KG1 (cell line): ENCODE results near the gene RGS9.
A peak's percentile ranks its signal among the peaks of the same experiment; 100 is the strongest.
"Not testable (repeated sequence)": the region's sequence is repeated elsewhere in the genome, so short reads cannot be mapped to it uniquely, and the experiment has no call there.

Experiments used
- DNase-seq: peaks from one replicate; lab custom pipeline; 2025; lab: John Stamatoyannopoulos, UW

The RGS9 gene

GRCh38 chr17:65137021-65137939 is at the start of gene RGS9:
RGS9 (plus strand) TSS chr17:65137370; CDS start chr17:65137541, 171 bp downstream.
- peak; percentile 48 for DNase-seq

DNA sequence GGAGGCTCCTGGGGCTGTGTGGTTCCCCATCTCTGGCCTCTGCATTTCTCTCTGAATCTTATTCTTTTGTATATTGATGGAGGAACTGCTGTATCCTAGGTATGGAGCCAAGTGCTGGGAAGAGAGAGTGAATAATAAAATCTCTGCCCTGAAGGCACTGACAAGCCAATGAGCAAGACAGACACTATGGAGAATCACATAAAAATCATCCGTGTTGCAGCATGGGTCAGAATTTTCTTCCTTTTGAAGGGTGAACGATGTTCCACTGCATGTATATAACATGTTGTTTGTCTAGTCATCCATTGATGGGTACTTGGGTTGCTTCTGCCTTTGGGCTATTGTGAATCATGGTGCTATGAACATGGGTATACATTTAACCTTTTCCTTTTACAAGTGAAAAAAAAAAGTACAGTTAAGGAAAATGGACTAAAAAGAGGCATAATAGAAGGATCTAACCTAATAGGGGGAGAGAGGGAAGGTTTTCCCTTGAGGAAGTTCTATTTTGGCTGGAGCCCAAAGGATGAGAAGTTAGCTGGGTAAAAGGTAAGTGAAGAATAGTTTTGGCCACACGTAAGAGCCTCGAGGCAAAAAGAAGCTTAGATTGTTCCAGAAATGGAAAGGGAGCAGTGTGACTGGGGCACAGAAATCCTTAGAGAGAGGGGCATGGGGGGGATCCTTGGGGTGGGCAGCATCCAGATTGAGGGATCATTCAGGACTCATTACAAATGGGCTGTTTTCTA is 48.4 kb upstream of the RGS9 start:
- no peak for DNase-seq

DNA sequence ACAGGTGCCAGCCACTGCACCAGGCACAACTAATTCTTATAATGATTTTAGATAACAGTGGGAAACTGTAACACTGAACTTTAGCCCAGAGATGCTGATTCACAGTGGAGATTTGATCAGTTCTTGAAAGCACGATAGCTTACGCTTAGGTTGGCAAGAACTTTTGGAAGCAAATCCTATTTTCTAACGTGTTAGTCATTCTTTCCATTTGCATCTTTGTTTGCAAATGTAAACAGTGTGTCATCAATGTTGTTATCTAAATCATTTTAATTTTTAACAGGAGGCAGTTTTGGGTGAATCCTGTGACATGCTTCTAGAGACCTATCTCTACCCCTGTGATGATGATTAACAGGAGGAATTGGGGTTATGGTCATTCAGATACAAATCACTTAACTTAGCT is 44.9 kb upstream of the RGS9 start:
- DNase-seq: no peak

- not testable (repeated sequence) for DNase-seq
These were observed 44.3 kb upstream of the RGS9 start for GRCh38 chr17:65092721-65093356.

- DNase-seq: no peak
These were observed 43.2 kb upstream of the RGS9 start for GRCh38 chr17:65093930-65094329.

DNA sequence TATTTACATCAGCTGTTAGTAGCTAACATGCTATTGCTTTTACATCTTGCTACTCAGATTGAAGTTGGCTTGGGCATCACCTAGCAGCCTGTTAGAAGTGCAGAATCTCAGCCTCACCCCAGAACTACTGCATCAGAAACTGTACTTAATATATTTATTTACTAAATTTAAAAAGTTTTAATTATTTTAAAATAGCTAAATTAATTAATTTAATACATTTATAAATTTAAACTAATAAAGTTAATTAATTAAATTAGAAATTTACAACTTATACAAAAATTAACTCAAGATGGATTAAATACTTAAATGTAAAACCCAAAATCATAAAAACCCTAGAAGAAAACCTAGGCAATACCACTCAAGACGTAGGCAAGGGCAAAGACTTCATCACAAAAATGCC is 41.7 kb upstream of the RGS9 start:
- no peak for DNase-seq

DNA sequence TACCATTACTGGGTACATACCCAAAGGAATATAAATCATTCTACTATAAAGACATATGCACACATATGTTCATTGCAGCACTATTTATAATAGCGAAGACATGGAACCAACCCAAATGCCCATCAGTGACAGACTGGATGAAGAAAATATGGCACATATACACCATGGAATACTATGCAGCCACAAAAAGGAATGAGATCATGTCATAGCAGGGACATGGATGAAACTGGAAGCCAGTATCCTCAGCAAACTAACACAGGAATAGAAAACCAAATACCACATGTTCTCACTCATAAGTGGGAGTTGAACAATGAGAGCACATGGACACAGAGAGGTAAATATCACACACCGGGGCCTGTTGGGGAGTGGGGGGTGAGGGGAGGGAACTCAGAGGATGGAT is 40.8 kb upstream of the RGS9 start:
- not testable (repeated sequence) for DNase-seq

- DNase-seq: no peak
These were observed 40.1 kb upstream of the RGS9 start for GRCh38 chr17:65097110-65097509.

GRCh38 chr17:65099475-65099874 is 37.7 kb upstream of the RGS9 start:
- DNase-seq: no peak

DNA sequence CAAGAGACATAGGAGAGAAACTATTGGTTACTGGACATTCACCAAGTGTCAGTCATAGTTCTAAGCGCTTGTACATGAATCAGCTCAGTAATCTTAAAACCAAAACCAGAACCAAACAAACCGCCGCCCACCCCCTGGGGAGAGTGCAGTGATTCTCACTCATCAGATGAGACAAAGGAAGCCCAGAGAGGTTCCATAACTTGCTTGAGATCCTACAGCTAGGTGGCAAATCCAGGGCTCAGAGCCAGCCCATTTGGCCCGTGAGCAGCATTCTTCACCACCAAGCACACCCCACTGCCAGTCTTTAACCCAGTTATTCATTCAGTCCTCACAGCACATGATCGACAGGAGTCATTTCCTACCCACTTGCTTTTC is 37.2 kb upstream of the RGS9 start:
- DNase-seq: no peak

- peak; percentile 60 for DNase-seq
These were observed 36.6 kb upstream of the RGS9 start for GRCh38 chr17:65100316-65101140.

- no peak for DNase-seq
These were observed 35.8 kb upstream of the RGS9 start for GRCh38 chr17:65101371-65101770.

GRCh38 chr17:65102235-65102634 is 34.9 kb upstream of the RGS9 start:
- DNase-seq: no peak

DNA sequence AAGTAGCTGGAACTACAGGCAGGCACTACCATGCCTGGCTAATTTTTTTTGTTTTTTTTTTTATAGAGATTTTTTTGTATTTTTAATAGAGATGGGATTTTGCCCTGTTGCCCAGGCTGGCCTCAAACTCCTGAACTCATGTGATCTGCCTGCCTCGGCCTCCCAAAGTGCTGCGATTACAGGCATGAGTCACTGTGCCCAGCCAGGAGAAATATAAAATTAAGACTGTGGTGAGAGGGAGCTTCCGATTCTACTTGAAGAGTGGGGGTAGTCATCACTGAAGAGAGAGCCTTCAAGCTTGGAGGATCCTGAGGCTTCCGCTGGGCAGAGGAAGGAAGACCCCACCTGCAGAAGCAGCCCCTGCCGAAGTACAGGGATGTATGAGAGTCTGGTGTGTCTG is 34.4 kb upstream of the RGS9 start:
- no peak for DNase-seq

DNA sequence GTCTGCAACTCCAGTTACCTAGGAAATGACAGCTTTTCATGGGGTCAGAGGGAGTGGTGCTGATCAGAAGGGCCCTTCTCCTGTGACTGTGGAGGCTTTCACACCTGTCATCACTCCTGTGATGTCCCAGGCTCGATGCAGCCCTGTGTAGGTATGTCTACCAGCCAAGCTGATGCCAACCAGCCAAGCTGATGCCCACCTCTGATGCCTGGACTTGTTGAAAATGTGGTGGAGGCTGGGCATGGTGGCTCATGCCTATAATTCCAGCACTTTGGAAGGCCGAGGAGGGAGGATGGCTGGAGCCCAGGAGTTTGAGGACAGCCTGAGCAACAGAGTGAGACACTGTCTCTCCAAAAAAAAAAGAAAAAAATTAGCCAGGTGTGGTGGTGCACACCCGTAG is 33.7 kb upstream of the RGS9 start:
- no peak for DNase-seq

DNA sequence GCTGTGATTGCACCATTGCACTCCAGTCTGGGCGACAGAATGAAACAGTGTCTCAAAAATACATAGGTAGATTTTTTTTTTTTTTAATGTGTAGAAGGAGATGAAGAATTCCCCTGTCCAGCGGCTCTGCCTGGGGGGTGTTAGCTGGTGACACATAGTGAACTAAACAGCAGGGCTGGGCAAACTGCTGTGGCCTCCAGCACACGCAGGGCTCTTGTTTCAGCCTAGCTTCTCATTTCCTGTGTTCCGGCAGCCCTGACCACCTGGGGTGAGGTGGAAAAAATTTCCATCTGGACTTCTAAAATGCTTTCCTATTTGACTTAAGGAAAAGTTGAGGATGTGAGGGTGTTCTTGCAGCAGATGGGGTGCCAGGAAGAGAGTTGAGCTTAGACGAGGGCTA is 33.3 kb upstream of the RGS9 start:
- DNase-seq: no peak

DNA sequence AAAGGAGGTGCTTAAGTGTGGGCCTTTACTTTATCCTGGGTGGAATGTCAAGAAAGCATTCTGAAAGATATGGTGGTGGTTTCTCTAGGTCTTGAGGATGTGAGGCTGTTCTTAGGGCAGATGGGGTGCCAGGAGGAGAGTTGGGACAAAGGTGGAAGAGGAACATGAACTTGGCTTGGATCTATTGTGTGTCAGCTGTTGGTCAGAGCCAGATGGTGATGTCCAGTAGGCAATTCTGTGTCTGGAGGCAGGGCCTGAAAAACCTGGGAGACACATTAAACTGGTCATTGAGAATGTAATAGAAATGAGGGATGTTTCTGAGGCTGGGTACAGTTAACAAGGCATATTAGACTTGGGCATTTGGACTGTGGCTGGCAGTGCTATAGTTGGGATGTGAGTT is 32.6 kb upstream of the RGS9 start:
- no peak for DNase-seq

GRCh38 chr17:65104973-65105372 is 32.2 kb upstream of the RGS9 start:
- DNase-seq: no peak

DNA sequence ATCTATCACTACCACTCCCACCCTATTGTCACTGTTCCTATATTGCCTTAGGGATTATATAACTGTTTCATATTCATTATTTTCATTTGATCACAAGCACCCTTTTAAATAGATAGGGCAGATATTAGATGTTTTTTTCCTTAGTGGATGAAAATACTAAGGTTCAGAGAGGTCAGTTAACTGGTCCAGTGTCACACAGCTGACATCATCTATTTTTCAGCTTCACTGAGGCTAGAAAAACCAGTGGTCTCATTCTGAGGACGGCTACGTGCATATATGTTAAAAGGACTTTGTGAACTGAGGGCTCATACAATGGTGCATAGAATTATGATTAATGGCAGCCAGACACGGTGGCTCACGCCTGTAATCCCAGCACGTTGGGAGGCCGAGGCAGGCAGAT is 29.0 kb upstream of the RGS9 start:
- no peak for DNase-seq

- no peak for DNase-seq
These were observed 27.6 kb upstream of the RGS9 start for GRCh38 chr17:65109543-65109942.

DNA sequence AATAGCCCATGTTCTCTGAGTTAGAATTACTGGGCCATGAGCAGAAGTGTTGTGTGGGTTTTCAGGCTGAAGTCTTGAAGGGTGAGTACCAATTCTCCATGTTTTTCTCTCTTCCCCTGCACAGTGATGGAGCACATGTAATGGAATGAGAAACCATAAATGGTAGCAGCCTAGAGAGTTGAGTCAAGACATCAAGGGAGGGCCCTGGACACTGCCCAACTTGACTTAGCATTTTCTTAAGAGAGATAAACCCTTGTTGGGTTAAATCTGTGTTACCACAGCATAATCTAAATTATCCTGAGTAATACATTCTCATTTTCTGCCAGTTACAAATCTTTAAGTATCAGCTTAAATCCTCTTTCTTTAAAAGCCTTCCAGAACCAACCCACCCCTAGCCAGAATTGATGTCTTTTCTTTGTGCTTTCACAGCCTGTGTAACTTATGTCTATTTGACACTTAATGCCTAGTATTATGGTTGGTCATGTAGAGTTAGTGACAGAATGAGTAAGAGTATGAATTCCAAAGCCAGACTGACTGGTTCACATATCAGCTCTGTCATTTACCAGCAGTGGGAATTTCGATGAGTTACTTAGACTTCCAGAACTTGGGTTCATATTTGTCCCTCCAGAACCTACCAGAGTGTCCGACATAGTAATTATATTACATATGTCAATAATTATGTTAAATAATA is 27.0 kb upstream of the RGS9 start:
- DNase-seq: no peak
